Fibroblast of lung (primary cell): ENCODE results near the gene TUSC7.

Source experiments
- EZH2 ChIP-seq: IDR thresholded peaks from 2 replicates; pipeline ENCODE4 v1.5.1; 2012; ENCODE audit warnings: low read length, control low read depth, mild to moderate bottlenecking; ENCODE audit errors: missing control alignments
- TF ChIP-seq, protein P1 (sequence below), 2 donors: IDR thresholded peaks in 1 of 2; conservative IDR thresholded peaks in 1 of 2; 1 replicate in 1 of 2; 2 replicates in 1 of 2; pipeline ENCODE4 v1.5.1; 2011 to 2012; ENCODE audit warnings: low read length in 2 of 2, control low read depth in 1 of 2, inconsistent platforms in 1 of 2, low read depth in 1 of 2, mild to moderate bottlenecking in 1 of 2

- TF ChIP-seq EZH2 = no peak
- TF ChIP-seq, protein P1, sequence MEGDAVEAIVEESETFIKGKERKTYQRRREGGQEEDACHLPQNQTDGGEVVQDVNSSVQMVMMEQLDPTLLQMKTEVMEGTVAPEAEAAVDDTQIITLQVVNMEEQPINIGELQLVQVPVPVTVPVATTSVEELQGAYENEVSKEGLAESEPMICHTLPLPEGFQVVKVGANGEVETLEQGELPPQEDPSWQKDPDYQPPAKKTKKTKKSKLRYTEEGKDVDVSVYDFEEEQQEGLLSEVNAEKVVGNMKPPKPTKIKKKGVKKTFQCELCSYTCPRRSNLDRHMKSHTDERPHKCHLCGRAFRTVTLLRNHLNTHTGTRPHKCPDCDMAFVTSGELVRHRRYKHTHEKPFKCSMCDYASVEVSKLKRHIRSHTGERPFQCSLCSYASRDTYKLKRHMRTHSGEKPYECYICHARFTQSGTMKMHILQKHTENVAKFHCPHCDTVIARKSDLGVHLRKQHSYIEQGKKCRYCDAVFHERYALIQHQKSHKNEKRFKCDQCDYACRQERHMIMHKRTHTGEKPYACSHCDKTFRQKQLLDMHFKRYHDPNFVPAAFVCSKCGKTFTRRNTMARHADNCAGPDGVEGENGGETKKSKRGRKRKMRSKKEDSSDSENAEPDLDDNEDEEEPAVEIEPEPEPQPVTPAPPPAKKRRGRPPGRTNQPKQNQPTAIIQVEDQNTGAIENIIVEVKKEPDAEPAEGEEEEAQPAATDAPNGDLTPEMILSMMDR (conservative IDR thresholded peaks at IDR 0.05 in 1 of 2, IDR thresholded peaks at IDR 0.05 in 1 of 2; ENCODE audit: low read depth in 1 of 2, low read length in 2 of 2) = no peak
These were observed 8.0 kb downstream of the TUSC7 start for GRCh38 chr3:116717566-116717965.
